GM18498 (cell line): ENCODE results near the gene CLEC7A.

Source experiments
- ATAC-seq: cut with Tn5 transposase; IDR thresholded peaks from one replicate; pipeline ENCODE4 v1.9.1; 2021; ENCODE audit warnings: mild to moderate bottlenecking, moderate library complexity; ENCODE audit not compliant: unreplicated experiment

Gene CLEC7A

DNA sequence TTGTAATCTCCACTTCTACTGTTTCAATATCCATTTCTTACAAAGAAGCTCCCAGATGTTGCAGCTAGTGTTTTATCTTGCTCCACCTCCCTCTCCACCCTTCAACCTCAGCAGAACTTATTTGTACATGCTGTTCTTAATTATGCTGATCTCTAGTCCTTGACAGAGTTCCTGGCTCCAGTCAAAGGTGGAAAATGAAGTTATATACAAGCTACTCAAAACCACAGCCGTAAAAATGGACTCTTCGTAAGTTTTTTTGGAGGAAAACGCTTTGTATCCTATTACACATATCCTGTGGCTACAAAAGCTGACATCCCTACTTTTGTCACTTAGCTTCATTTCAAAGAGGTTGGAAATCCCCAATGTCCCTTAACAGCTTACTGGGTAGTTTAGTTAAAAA is 32.5 kb downstream of the CLEC7A start:
- ATAC-seq, result no peak

DNA sequence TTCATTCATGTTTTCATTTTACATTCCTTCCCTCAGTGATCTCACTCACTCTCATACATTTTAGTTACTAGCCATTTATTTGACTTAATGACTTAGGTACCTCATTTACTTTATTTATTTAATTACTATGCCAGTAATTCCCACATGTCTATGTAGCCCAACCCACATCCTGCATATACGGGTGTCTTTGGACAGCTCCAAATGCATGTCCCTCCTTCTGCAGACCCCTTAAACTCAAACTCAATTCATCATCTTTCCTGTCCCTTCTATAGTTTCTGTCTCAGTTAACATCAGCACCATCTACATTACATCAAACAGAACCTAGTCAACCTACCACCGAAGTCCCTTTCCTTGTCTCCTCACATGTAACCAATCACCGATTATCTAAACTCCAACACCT is 34.0 kb downstream of the CLEC7A start:
- ATAC-seq, result no peak

DNA sequence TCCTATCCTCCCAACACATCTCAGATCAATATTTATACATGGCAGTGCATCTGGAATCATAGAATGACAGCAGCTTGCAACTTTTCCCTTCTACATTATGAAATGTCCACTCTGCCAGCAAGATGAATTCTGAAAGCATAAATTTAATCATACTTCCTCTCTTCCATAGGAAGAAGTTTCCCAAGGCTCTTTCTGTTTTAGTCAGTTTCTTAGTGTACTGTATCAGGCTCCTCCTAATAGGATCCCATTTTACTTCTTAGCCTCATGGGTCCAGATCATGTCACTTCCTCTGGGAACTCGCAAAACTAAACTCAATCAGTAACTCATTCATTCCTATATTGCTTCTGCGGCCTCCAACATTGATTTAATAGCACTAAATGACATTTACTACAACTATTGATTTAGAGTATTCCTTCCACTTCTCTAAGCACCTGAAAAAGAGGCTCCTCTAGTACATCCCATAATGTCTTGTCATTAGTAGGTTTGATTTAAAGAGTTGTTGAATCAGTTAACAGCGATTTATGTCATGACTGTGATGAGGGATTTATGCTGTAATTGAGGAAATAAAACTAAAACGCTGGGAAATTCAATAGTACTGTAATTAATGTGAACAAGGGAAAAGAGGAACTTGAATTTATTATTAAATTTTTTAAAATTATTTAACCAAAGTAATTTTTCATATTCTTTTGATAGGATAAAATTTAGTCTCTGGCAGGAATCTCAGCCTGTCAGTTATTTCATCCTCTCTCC is 35.2 kb downstream of the CLEC7A start:
- ATAC-seq, result no peak

DNA sequence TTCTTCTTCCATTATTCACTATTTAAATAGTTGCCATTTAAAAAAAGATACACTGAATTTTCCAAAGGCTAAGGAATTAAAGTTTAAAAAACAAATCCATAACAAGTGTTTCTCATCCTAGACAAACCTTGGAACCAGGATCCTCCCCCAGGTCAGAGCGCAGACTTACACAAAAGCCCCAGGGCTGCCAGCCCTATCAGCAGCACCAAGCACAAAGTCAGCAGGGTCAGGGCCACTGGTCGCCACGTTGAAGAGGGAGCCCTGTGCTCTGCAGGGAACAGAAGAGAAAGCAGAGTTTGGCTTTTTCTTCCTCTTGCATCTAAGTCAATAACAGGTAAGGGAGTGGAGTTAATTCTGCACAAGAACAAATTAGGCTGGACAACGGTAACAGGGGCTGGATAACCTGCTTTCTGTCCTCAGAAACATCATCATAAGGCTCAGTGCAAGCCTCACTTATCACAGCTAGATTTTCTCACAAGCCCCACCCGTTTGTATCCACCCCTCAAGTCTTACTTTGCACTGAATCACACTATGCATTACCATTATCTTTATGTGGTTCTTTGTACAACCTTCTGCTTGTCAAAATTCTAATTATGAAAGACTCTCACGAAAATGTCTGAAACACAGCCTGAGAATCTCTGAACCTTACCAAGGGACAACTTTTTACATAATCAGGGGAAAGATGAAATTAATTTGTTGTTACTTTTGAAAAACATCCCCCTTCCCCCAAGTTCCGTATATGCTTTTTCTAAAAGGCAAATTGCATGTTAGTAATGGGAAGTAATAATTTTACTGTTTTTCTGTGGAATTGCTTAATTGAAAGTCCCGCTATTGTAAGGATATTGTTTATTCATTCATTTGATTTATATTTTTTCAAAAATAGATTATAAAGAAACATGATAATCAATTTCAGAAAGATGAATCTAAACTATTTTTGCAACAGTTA is 40.8 kb downstream of the CLEC7A start:
- ATAC-seq, result no peak

DNA sequence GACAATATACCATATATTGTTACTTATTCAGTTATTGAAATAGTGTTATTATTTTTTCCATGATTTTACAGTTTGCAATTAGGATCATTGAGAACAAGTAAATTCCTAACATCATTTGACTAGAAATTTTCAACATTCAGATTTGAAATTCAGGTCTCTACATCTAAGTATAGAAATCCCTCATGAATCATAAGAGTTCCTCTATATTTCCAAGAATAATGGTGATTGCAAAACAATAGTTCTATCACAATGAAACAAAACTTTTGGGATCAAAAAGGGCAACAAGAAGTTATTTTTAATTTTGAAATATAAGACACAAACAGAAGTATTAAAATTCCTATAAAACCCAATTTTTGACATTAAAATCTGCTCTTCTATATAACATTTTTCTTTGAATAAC is 42.0 kb downstream of the CLEC7A start:
- ATAC-seq, result no peak

DNA sequence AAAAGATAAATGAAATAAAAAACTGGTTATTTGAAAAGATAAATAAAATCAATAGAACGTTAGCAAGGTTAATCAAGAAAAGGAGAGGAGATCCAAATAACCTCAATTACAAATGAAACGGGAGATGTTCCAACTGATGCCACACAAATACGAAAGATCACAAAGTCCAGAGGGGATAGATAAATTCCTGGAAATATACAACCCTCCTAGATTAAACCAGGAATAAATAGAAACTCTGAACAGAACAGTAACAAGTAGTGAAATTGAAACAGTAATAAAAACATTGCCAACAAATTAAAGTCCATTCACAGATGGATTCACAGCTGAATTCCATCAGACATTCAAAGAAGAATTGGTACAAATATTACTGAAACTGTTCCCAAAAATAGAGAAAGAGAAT is 43.6 kb downstream of the CLEC7A start:
- ATAC-seq, result no peak

DNA sequence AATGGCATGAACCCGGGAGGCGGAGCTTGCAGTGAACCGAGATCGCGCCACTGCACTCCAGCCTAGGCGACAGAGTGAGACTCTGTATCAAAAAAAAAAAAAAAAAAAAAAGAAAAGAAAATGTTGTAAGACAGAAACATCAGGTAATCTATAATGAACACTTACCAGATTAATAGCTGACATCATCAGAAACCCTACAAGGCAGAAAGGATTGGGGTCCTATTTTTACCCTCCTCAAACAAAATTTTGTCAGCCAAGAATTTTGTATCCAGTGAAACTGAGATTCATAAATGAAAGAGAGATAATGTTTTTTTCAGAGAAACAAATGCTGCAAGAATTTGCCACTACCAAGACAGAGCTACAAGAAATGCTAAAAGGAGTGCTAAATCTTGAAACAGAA is 45.3 kb downstream of the CLEC7A start:
- no peak for ATAC-seq

DNA sequence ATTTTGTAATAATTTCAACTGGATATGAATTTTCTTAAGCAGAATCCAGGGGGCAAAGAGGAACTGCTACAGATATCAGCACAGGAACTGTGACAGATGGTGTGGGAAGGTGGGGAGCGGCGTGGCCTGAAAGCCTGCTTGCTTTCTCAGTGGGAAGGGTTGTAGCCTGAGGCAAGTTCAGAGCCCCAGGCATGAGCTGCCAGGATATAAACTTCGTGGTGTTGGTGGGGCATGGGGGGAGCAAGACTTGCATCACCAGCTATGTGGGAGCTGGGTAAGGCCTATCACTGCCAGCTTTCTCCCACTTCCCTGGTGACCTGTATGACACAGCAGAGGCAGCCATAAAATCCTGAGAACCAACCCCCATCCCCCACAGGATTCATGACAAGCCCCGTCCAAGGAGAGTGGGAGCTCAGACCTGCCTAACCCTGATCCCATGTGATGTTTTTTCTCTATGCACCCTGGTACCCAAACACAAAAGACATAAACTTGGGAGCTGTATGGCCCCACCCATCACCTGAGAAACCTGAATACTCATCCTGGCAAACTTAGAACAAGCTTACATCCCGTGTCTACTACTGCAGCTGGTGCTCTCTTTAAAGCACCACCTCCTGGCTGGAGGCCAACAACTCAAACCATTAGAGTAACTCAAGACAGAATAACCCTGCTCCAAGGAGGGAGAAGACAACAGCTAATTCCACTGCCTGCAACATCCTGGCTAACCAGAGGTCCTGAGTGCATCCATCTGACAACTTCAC is 47.7 kb downstream of the CLEC7A start:
- ATAC-seq, result no peak

DNA sequence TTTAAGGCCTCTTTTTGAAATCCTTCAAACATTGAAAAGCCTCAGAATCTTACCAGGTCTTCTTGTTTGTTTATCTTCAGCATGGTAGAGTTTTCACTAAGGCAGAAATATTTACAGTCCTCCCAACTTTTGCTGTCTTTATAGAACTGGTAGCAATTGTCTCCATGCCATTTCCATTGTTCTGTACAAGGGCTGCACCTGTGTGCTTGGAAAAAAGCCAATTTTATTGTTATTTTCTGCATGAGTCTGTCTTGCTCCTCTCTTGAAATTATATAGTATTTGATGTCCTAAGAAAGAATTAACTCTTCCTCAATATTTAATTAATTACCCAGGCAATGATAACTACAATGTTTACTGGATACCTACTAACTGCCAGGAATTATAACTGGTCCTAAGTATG is 54.5 kb downstream of the CLEC7A start:
- ATAC-seq, result no peak

DNA sequence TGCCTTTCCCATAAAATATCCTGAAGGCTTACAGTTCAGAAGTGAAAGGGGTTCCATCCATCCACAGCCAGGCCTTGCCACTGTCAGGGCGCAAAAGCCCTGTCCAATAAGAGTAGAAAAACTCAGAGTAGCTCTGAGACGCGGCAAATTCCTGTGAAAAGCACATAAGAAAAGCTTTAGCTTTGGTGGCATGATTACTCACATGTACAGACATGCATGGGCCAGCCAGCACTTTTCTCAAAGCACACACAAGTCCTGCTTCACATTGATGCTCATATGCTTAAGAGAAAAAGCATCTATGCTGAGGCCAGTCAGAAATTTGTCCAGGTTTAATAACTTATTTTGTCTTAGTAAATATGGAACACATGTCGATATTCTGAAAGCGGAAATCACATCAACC is 56.7 kb downstream of the CLEC7A start:
- ATAC-seq, result no peak

DNA sequence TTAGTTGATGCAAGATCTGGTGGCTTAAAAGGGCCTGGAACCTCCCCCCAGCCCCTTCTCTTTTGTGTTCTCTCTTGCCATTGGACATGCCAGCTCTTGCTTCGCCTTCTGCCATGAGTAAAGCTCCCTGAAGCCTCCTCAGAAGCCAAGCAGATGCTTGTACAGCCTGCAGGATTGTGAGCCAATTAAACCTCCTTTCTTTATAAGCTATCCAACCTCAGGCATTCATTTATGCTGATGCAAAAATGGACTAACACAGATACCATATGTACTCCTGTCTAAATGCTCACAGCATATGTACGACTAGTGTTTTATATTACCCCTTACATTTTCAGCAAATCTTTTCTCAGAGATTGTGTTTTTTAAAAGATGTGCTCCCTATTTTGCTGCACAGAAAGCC is 57.9 kb downstream of the CLEC7A start:
- ATAC-seq, result no peak

DNA sequence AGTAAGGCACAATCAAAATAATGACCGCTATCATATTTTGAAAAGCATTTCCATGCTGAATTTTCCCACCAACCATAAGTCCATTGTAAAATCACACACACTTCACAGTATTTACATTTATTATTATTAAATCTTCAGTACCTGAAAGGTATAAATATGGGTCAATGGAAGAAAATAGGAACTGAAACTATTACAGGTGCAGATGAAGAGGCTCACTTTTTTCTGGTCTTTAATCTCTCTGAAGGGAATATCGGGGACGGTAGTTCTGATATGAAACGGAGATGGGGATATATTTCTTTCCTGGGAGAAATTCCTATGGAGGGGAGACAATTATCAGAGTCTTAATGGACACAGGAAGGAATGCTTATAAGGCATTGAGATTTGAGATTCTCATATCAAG is 59.6 kb downstream of the CLEC7A start:
- ATAC-seq, result no peak

DNA sequence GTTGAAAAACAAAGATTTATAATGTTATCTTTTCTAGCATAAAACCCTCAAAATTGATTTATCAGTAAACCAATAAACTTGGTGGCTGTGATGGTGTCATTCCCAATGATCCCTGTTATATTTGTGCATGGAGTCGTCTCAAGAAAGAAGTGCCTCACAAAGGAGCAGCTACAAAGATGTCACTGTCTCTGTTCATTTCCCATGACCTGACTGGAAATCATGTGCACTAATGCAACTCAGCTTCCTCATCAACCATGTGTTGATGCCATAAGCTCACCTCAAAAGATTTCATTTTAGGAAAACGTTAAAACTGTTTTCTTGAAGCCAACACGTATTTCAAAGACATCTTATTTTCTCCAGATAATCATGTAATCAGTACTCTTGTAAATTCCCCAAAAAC is 60.0 kb downstream of the CLEC7A start:
- no peak for ATAC-seq

DNA sequence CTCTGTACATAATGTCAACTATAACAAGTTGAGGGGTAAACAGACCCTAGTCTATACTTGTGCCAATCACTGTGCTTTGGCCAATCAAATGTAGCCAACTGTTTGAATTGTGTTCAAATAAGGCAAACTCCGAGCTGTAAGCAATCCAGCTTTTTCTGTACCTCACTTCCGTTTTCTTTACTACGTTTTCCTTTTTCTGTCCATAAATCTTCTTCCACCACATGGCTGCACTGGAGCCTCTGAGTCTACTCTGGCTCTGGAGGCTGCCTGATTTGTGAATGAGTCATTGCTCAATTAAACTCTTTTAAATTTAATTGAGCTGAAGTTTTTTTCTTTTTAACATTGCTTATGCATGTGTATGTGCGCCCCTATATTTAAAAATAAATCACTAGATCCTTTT is 60.9 kb downstream of the CLEC7A start:
- no peak for ATAC-seq

DNA sequence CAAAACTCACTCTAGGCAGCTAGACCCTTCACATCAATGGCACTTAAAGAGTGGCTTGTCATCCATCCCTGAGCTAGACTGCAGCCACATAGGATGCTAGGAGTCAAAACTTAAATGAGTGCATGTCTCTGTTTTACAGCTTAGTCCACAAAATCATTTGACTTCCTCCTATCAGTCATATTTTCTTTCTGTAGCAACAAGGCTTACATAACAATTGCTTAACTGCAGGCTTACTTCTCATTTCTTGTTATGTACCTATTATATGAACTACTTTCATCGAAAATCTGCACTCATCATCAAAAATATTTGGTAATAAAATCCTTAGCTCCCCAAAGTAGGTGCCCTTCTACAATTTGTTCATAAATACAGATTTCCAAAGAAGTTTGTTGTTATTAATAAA is 61.4 kb downstream of the CLEC7A start:
- ATAC-seq, result no peak

DNA sequence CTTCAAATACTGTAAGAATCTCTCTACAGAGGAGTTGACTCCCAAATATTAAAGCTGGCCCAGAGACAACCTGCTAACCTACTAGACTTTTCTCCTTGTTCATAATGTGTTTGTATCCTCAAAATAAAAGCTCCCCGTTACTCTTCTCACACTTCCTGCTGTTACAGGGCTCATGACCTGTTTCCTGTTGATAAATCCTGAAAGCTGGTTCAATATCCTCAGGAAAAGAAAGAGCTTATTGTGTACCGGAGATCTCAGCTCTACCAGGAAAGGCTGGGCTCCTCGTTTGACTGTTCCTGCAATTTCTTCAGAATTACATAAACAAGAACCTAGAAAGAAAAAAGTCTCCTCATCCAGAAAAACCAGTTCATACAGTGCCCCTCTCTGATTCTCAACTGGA is 62.1 kb downstream of the CLEC7A start:
- ATAC-seq, result no peak

DNA sequence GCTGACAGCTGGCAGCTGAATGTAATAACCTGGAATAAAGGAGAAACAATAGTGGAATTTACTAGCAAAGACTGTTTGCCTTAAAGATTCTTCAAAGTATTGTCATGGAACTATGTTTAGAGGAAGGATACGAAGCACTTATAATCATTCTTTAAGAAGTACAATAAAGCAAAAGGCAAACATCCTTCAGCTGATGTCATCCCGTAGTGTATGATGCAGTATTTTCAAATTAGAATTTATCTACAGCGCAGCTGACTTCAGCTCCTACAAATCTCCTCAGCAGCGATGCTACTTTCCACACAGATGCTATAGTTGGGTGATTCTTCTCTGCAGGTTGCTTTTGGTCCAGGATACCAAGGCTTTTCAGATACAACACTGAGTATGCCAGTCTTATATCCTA is 62.7 kb downstream of the CLEC7A start:
- ATAC-seq, result no peak
